HG03060 (cell line): ENCODE measurements around the gene RASGRF1.

Experiments used
- ATAC-seq: cut with Tn5 transposase; IDR thresholded peaks from one replicate; pipeline ENCODE4 v1.9.1; 2021; ENCODE audit warnings: low read depth, moderate number of reproducible peaks; ENCODE audit not compliant: unreplicated experiment

Gene RASGRF1

DNA sequence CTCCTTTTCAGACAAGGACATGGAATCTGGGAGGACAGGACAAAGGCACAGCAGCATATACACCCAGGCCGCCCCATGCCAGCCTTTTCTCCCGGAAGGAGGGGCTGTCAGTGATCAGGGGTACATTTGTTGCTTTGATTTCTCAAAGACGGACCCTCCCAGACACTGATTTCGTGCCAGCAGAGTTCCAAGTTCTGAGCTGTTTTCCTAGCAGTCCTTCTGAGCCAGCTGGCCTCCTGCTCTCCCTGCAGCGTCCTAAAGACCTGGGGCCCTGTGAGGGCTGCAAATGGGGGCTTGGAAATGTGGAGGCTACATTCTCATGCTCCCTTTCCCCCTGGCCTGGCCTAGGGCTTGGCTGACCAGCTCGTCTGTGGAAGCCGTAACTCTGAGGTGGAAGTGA is 168.1 kb downstream of the RASGRF1 start:
- ATAC-seq = no peak

DNA sequence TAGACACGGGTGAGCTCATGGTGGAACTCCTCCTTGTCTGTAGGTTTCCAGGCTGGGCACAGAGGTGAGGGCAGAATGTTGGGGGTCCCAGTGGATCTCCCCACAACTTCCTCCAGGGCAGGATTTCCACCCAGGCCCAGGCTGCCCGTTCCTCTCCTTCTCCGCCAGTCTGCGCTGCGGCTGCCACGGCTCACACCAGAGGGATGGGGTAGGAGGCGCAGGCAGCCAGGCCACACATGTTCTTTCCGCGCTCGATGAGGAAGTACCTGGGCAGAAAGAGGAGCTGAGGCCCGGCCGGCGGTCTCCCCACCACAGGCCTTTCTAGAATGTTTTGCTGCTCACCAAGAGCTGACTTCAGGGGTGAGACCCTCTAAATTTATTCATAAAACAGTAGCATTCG is 168.6 kb downstream of the RASGRF1 start:
- no peak for ATAC-seq

DNA sequence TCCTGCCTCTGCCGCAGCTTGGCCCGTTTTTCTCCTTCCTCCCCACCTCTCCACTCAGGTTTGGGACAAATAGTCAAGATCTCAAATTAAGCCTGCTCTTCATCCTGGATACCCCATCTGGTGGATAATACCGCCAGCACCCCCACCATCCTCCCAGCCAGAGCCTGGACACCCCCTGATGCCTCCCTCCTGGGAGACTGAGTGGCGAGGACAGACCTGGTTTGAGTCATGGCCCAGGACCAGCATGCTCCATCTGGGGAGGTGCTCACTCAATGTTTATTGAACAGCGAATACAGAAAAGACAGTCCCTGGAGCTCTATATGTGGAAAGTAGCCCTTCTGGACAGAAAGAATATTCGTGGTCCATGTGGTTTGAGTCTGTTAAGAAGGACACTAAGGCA is 169.1 kb downstream of the RASGRF1 start:
- no peak for ATAC-seq

DNA sequence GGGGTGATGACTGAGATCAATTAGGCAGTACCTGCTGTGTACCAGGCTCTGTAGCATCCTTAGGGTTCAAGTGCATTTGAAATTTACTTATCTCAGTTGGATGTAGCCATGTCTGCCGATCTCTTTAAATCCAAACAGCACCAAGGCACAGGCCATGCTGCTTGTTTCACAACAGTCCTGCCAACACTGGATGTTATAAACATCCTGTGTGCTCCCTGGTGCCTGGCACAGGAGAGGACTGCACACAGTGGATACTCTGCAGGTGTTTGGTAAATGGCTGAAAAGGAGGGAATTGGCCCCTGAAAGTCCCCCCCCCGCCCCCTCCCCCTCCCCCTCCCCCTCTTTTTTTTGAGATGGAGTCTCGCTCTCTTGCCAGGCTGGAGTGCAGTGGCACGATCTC is 172.7 kb downstream of the RASGRF1 start:
- no peak for ATAC-seq

DNA sequence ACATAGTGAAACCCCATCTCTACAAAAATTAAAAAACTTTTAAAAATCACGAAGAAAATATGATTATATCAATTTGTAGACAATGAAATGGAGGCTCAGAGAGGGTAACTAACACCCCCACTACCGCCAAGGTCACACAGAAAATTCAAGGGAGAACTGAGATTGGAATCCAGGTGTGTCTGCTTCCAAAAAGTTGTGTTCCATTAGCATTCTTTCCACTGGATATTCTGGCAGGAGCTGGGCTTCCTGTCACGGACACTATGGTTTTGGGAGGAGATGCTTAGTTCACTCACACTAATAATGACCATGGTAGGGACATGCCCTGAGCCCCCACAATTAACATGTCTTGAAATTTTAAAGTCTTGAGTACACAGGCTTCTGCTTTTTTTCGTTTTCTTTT is 174.5 kb downstream of the RASGRF1 start:
- no peak for ATAC-seq

DNA sequence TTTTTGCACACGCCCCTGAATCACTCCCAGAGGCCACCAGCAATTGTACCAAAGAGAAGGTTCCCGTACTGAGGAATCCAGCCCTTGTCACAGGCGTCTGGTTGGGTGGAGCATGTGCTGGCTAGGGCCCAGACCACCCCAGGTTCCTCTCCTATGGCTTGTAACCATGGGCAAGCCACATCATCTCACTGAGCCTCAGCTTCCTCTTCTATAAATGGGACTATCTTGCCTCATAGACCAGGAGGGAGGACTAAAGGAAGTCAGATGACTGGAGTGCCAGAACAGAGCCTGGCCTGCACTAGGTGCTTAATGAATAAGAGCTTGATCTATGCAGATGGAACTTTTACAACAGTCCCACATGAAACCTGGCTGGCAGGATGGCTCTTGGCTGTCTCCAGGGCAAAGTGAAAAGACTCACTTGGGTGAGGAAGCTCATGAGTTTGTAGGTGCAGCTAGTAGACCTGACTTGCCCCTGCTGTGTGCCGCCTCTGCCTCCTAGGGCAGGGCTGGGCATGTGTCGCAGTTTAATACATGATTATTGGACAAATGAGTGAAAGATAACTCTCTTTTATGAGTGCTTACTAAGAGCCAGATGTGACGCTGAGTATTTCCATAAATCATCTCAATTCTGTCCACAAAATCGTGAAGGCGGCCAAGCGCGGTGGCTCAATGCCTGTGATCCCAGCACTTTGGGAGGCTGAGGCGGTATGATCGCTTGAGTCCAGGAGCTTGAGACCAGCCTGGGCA is 175.1 kb downstream of the RASGRF1 start:
- ATAC-seq = no peak

DNA sequence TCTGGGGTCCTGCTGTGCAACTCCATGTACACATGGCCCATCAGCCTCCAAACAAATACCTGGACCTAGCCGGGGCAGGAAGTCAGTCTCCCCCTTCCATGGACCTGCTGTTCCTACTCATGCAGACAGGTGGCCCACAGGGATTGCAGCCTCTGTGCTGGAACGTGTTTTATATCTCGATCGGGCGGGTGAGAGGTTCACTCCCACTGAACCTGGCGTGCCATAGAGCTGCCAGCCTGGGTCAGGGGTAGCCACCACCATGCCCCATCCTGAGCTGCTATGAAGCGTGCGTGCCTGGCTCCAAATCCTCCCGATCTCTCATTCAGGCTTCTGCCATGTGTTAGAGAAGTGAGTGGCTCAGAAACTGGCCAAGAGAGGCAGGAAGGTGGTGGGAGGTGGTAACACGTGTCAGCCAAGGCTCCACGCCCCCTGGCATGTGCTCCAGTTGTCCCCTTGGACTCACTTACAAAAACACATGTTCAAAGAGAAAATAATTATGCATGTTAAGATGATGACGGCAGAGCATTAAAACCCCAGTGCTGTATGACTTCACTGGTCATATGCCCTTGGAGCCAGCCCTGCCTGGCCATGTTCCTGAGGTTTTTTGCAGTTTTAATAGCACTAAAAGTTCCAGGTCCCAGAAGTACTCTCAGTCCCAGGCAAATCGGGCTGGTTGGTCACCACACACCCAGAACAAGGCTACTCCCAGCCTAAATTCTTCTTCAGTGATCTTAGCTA is 176.4 kb downstream of the RASGRF1 start:
- no peak for ATAC-seq

DNA sequence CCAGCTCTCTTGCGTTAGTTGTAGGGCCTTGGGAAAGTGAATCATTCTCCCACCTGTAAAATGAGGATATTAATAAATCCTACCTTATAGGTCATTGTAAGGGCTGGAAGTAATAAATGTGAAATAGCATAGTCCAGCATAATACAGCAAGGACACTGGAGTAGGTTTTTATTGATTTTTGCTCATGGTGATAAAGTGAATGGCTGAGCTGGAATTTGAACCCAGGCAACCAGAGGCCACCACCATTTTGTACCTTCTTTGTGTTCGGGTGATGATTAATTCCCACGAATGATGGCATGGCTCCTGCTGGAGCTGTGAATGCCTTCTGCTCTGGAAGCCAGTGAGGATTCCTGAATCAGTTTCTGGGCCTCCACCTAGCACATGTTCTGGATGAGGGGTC is 177.6 kb downstream of the RASGRF1 start:
- ATAC-seq = no peak

DNA sequence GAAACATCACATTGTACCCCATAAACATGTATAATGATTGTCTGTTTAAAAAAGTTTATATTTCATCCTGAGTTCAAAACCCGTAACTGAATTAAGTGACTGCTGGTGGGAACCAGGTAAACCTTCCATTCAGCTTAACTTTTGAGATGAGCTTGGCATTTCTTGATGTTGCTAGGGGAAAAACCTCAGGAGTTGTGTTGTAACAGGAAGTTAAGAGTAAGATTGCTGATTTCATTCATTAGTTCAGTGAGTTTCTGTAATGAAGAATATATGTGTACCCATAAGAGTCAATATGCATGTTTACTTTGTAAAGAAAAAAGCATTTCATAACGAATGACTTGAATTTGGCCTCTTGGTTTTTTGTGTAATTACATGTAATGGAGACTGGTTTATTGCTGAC is 178.3 kb downstream of the RASGRF1 start:
- ATAC-seq = no peak

DNA sequence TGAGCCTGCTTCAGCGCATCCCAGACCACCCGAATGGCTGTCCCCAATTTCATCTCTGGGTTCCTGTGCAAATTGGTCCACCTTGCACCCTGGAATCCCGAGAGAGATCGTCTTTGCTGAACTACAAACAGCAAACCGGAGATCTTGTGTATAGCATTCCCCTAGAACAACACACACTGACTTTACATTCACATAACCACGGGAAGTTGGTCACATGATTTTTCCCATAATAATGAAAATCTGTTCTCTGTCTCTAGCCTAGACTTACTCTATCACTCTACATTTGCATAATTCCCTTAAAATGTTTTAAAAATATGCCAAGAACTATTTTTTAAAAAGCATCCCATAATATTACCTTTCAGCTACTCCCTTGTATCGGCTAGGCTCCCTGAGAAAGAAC is 180.3 kb downstream of the RASGRF1 start:
- no peak for ATAC-seq
